ENCODE measurements around the gene UROC1. TPM values are rescaled to one million over a fixed set of nuclear protein-coding genes. Genes with fewer than 3 reads are reported as not detected.

Gene UROC1
- total and polyA plus RNA-seq, 9 of the 15 experiments (the other 6 are each of a cell fraction or from before 2014, with no cell fraction given) = not detected

GRCh38 chr3:126547721-126548120 lies 30.1 kb upstream of the UROC1 start:
- WGBS (ENCODE audit: insufficient coverage, low coverage, missing lambda C conversion rate) = 0% methylated on average over 1 of the region's 1 CpG
- DNase-seq (ENCODE audit: extremely low read depth in 1 of 4, low spot score in 3 of 4) (no peak), FAIRE-seq (no peak), ATAC-seq (no peak)
- CTCF ChIA-PET (ENCODE audit: low intra/inter-chr PET ratio) = no interaction called here
- H3K4me1 ChIP-seq (replicated peaks in 1 of 2; ENCODE audit: control insufficient read depth in 2 of 2, insufficient read depth in 2 of 2, low read length in 2 of 2) = no peaks in the 10 kb centered on the region
- H3K27me3 ChIP-seq (ENCODE audit: control insufficient read depth in 2 of 2, insufficient read depth in 2 of 2, low read length in 2 of 2) = peaks cover 0 to 50% of the 10 kb centered on the region in 2 experiments; a peak in 3 of 5 replicates
- in situ Hi-C loops (cut with MboI) = no loop called here
- H3K9me3 ChIP-seq (replicated peaks; ENCODE audit: control insufficient read depth, insufficient read depth, low read depth, low read length) = no peaks in the 10 kb centered on the region
- no peak overlapping the region for H2AFZ ChIP-seq (ENCODE audit: low read depth, low read length)
- H3K4me3 ChIP-seq = no peak overlapping the region
- intact Hi-C loops (cut with micrococcal nuclease) = no loop called here
- H3K4me2 ChIP-seq (ENCODE audit: insufficient read depth, low read length) = no peak overlapping the region
- BruUV-seq (replicated peaks) = no TSS peak
- 0 out of 2 replicates have a peak, but pooled peaks cover 4% of the 10 kb centered on the region for H4K20me1 ChIP-seq (replicated peaks; ENCODE audit: control insufficient read depth, insufficient read depth, low read length)
- H3K9ac ChIP-seq (ENCODE audit: insufficient read depth in 1 of 2, low read depth in 2 of 2, low read length in 2 of 2) = no peak overlapping the region
- no peaks in the 10 kb centered on the region for H3K79me2 ChIP-seq (ENCODE audit: control insufficient read depth, insufficient read depth, low read length)
- TF ChIP-seq LARP7 (IDR thresholded peaks at IDR 0.05) (no peak), ZNF740 (CRISPR knock-in tag; IDR thresholded peaks at IDR 0.05) (no peak), ZNF740 (tag; IDR thresholded peaks at IDR 0.05) (no peak), TFE3 (CRISPR knock-in tag; IDR thresholded peaks at IDR 0.05) (0 out of 2 replicates have a peak, but pooled peaks have one; percentile 8)
- H3K9me1 ChIP-seq (ENCODE audit: control insufficient read depth, insufficient read depth, low read length) = no peaks in the 10 kb centered on the region
- H3K36me3 ChIP-seq (ENCODE audit: control insufficient read depth, insufficient read depth, low read length) = no peaks in the 10 kb centered on the region
- H3K27ac ChIP-seq (ENCODE audit: extremely low read depth, low read depth, low read length) = no peak overlapping the region
- POLR2A ChIA-PET = no interaction called here
